Thoracic aorta (tissue), 2 donors: Measurements from ENCODE around the gene IL12RB1. TPM values are rescaled to one million over a fixed set of nuclear protein-coding genes. Genes with fewer than 3 reads are reported as not detected.
A peak's percentile ranks its signal among the peaks of the same experiment; 100 is the strongest.
"Not testable (repeated sequence)": the region's sequence is repeated elsewhere in the genome, so short reads cannot be mapped to it uniquely, and the experiment has no call there.

ENCODE experiments used
- ATAC-seq: fragments of 150-250 bp; one replicate; pipeline ENCODE4 v1.8.0; 2017; ENCODE audit warnings: low read depth; ENCODE audit not compliant: insufficient number of reproducible peaks, low FRiP score
- DNase-seq: peaks from one replicate; pipeline ENCODE4 v3.0.0-alpha.2; 2020; ENCODE audit warnings: low spot score
- H3K27ac ChIP-seq, 2 donors: fragments of 200-600 bp; sonication (generic); 1 replicate in 1 of 2; 2 replicates in 1 of 2; pipeline ENCODE4 v1.5.1; 2016; ENCODE audit warnings: mild to moderate bottlenecking in 2 of 2, moderate library complexity in 2 of 2
- H3K27me3 ChIP-seq: fragments of 200-600 bp; sonication (generic); replicated peaks from 2 replicates; pipeline ENCODE4 v1.6.0; 2016; ENCODE audit warnings: mild to moderate bottlenecking; ENCODE audit not compliant: insufficient read depth
- H3K36me3 ChIP-seq: fragments of 200-600 bp; sonication (generic); one replicate; pipeline ENCODE4 v1.5.1; 2016
- H3K4me1 ChIP-seq, 2 donors: fragments of 200-600 bp; sonication (generic); 1 replicate in 1 of 2; 2 replicates in 1 of 2; pipeline versions ENCODE4 v1.5.1 to v1.6.0; 2016; ENCODE audit warnings: low read depth in 2 of 2, mild to moderate bottlenecking in 1 of 2; ENCODE audit not compliant: control insufficient read depth in 1 of 2
- H3K4me3 ChIP-seq: fragments of 200-600 bp; sonication (generic); 2 replicates; pipeline ENCODE4 v1.5.1; 2016; ENCODE audit warnings: mild to moderate bottlenecking
- H3K9me3 ChIP-seq: fragments of 200-600 bp; sonication (generic); 2 replicates; pipeline ENCODE4 v1.5.1; 2016
- total RNA-seq, 2 donors: library from RNA; depleted of rRNA; stranded (reverse); fragments of >200 nt; gene quantifications; one replicate each; pipeline versions ENCODE4 v1.1.0 to v1.2.3, GENCODE V29; 2016
- TF ChIP-seq, protein P1 (sequence below): fragments of 200-600 bp; sonication (generic); IDR thresholded peaks from one replicate; pipeline ENCODE4 v1.5.1; 2019; ENCODE audit warnings: antibody characterized with exemption

Gene IL12RB1
- total RNA-seq, 2 donors from 2014 or later: 1.6 to 5.4 TPM

- Histone ChIP-seq H3K9me3 (no peaks in the 10 kb centered on the region), H3K4me1 (peaks cover 28 to 48% of the 10 kb centered on the region in 2 donors), H3K36me3 (no peaks in the 10 kb centered on the region), H3K27ac (peak overlapping the region; percentile 59 to 96), H3K27me3 (no peaks in the 10 kb centered on the region), H3K4me3 (no peak overlapping the region)
- DNase-seq (no peak), ATAC-seq (no peak)
- TF ChIP-seq, protein P1, sequence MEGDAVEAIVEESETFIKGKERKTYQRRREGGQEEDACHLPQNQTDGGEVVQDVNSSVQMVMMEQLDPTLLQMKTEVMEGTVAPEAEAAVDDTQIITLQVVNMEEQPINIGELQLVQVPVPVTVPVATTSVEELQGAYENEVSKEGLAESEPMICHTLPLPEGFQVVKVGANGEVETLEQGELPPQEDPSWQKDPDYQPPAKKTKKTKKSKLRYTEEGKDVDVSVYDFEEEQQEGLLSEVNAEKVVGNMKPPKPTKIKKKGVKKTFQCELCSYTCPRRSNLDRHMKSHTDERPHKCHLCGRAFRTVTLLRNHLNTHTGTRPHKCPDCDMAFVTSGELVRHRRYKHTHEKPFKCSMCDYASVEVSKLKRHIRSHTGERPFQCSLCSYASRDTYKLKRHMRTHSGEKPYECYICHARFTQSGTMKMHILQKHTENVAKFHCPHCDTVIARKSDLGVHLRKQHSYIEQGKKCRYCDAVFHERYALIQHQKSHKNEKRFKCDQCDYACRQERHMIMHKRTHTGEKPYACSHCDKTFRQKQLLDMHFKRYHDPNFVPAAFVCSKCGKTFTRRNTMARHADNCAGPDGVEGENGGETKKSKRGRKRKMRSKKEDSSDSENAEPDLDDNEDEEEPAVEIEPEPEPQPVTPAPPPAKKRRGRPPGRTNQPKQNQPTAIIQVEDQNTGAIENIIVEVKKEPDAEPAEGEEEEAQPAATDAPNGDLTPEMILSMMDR: no peak
These were observed 40.5 kb downstream of the IL12RB1 start for GRCh38 chr19:18046059-18046718.

DNA sequence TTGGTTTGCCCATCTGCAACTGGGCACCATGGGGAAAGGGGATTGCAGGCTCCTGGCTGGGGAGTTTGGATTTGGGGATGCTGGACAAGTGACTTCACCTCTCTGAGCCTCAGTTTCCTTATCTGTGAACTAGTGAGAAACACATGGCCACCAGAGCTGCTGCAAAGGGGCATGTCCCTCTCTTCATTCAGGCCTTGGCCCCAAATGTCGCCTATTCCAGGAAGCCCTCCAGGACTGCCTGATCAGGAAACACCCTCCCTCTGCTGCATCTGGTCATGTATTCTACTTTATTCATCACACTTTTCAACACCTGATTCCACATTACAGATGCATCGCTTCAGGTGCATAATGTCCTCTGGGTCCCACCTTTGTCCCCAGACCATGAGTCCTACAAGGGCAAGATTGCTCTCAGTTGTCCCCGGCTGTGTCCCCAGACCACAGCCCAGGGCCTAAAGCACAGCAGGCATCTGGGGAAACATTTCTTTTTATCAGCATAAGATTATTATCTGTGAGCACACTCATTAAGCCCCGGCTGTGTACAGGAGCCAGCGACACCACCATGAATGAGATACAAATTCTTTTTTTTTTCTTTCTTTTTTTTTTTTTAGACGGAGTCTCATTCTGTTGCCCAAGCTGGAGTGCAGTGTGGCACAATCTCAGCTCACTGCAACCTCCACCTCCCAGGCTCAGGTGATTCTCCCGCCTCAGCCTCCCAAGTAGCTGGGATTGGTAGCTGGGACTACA lies 41.3 kb downstream of the IL12RB1 start:
- no peaks in the 10 kb centered on the region for H3K27me3 ChIP-seq
- TF ChIP-seq, protein P1: no peak
- H3K4me1 ChIP-seq: peaks cover 24 to 41% of the 10 kb centered on the region in 2 donors
- no peaks in the 10 kb centered on the region for H3K9me3 ChIP-seq
- DNase-seq: no peak
- peak overlapping the region; percentile 72 for H3K4me3 ChIP-seq
- peak overlapping the region; percentile 70 to 96 for H3K27ac ChIP-seq
- no peaks in the 10 kb centered on the region for H3K36me3 ChIP-seq
- no peak for ATAC-seq

- TF ChIP-seq, protein P1: no peak
- no peaks in the 10 kb centered on the region for H3K27me3 ChIP-seq
- no peaks in the 10 kb centered on the region for H3K36me3 ChIP-seq
- peak overlapping the region; percentile 70 to 96 for H3K27ac ChIP-seq
- H3K4me3 ChIP-seq: peak overlapping the region; percentile 72
- no peak for DNase-seq
- H3K4me1 ChIP-seq: peaks cover 19 to 35% of the 10 kb centered on the region in 2 donors
- peak; percentile 19 for ATAC-seq
- no peaks in the 10 kb centered on the region for H3K9me3 ChIP-seq
These were observed 41.9 kb downstream of the IL12RB1 start for GRCh38 chr19:18044825-18045304.

DNA sequence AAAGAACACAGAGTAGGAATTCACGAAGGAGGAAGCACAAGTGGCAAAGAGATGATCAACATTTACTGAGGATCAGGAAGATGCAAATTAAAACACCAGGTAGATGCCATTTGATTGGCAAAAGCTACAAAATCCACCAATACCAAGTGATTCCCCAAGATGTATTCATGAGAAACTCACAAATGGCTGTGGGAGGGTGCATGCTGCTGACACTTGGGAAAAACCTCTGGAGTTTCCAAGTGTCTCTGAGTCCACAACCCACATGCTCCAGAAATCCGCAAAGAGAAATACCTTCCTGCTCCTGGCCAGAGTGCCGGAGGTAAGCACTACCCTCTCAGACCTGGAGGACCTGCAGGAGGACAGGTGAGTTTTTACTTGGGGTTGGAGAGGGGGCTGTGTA lies 43.1 kb downstream of the IL12RB1 start:
- TF ChIP-seq, protein P1: no peak
- Histone ChIP-seq H3K27me3 (no peaks in the 10 kb centered on the region), H3K9me3 (no peaks in the 10 kb centered on the region), H3K4me1 (peaks cover 10 to 23% of the 10 kb centered on the region in 2 donors), H3K36me3 (no peaks in the 10 kb centered on the region), H3K4me3 (no peak overlapping the region), H3K27ac (no peak overlapping the region)
- ATAC-seq (no peak), DNase-seq (no peak)

- Histone ChIP-seq H3K4me1 (peaks cover 9 to 18% of the 10 kb centered on the region in 2 donors), H3K4me3 (no peak overlapping the region), H3K36me3 (no peaks in the 10 kb centered on the region), H3K27ac (no peak overlapping the region), H3K9me3 (no peaks in the 10 kb centered on the region), H3K27me3 (no peaks in the 10 kb centered on the region)
- ATAC-seq (no peak), DNase-seq (no peak)
- TF ChIP-seq, protein P1: no peak
These were observed 45.7 kb downstream of the IL12RB1 start for GRCh38 chr19:18041054-18041453.

GRCh38 chr19:18032102-18032501 lies 54.6 kb downstream of the IL12RB1 start:
- not testable (repeated sequence) for H3K36me3 ChIP-seq, H3K4me3 ChIP-seq, H3K4me1 ChIP-seq, H3K9me3 ChIP-seq, H3K27ac ChIP-seq, H3K27me3 ChIP-seq, DNase-seq, ATAC-seq

- not testable (repeated sequence) for H3K27ac ChIP-seq, H3K27me3 ChIP-seq, H3K4me3 ChIP-seq, DNase-seq, H3K36me3 ChIP-seq, ATAC-seq, H3K9me3 ChIP-seq, H3K4me1 ChIP-seq
These were observed 55.3 kb downstream of the IL12RB1 start for GRCh38 chr19:18031401-18031800.
